Measurements from ENCODE around the gene MYO9A.
"Not testable (repeated sequence)": the region's sequence is repeated elsewhere in the genome, so short reads cannot be mapped to it uniquely, and the experiment has no call there.

The MYO9A gene

GRCh38 chr15:72136170-72137051, 18.5 kb upstream of the MYO9A start:
- no peak for DNase-seq (ENCODE audit: low read depth in 3 of 3)

GRCh38 chr15:72135719-72136118, 17.8 kb upstream of the MYO9A start:
- DNase-seq (ENCODE audit: low read depth in 3 of 3) = no peak

GRCh38 chr15:72133211-72133610, 15.3 kb upstream of the MYO9A start:
- DNase-seq (ENCODE audit: low read depth in 3 of 3) = no peak

GRCh38 chr15:72131922-72132321, 14.0 kb upstream of the MYO9A start:
- no peak for DNase-seq (ENCODE audit: low read depth in 3 of 3)

- no peak for DNase-seq (ENCODE audit: low read depth in 3 of 3)
These were observed 12.3 kb upstream of the MYO9A start for GRCh38 chr15:72130272-72130671.

- DNase-seq (ENCODE audit: low read depth in 3 of 3) = no peak
These were observed 10.4 kb upstream of the MYO9A start for GRCh38 chr15:72128359-72128758.

- no peak for DNase-seq (ENCODE audit: low read depth in 3 of 3)
These were observed 9.9 kb upstream of the MYO9A start for GRCh38 chr15:72127724-72128322.

GRCh38 chr15:72124218-72124617, 6.3 kb upstream of the MYO9A start:
- DNase-seq (ENCODE audit: low read depth in 3 of 3) = no peak

GRCh38 chr15:72117486-72118016, 399 bp downstream of the MYO9A start:
- peak; percentile 48 to 68 (median 60) for DNase-seq (ENCODE audit: low read depth in 3 of 3)

- DNase-seq (ENCODE audit: low read depth in 3 of 3) = peak in 1 of 3 donors; percentile 7
These were observed 1.0 kb downstream of the MYO9A start for GRCh38 chr15:72116731-72117485.

- DNase-seq (ENCODE audit: low read depth in 3 of 3) = no peak
These were observed 4.5 kb downstream of the MYO9A start for GRCh38 chr15:72113347-72114031.

- DNase-seq (ENCODE audit: low read depth in 3 of 3) = no peak
These were observed 5.1 kb downstream of the MYO9A start for GRCh38 chr15:72112805-72113204.

GRCh38 chr15:72112116-72112515, 5.8 kb downstream of the MYO9A start:
- DNase-seq (ENCODE audit: low read depth in 3 of 3) = no peak

GRCh38 chr15:72110355-72110754, 7.6 kb downstream of the MYO9A start:
- no peak for DNase-seq (ENCODE audit: low read depth in 3 of 3)

- no peak for DNase-seq (ENCODE audit: low read depth in 3 of 3)
These were observed 11.9 kb downstream of the MYO9A start for GRCh38 chr15:72106068-72106467.

GRCh38 chr15:72105111-72105510, 12.8 kb downstream of the MYO9A start:
- DNase-seq (ENCODE audit: low read depth in 3 of 3) = no peak

- DNase-seq (ENCODE audit: low read depth in 3 of 3) = not testable (repeated sequence)
These were observed 17.4 kb downstream of the MYO9A start for GRCh38 chr15:72100551-72100950.

GRCh38 chr15:72099155-72099554, 18.8 kb downstream of the MYO9A start:
- DNase-seq (ENCODE audit: low read depth in 3 of 3) = no peak

GRCh38 chr15:72098040-72098439, 19.9 kb downstream of the MYO9A start:
- DNase-seq (ENCODE audit: low read depth in 3 of 3) = no peak

GRCh38 chr15:72096796-72097195, 21.2 kb downstream of the MYO9A start:
- no peak for DNase-seq (ENCODE audit: low read depth in 3 of 3)

GRCh38 chr15:72092691-72093090, 25.3 kb downstream of the MYO9A start:
- DNase-seq (ENCODE audit: low read depth in 3 of 3) = no peak

GRCh38 chr15:72092006-72092405, 25.9 kb downstream of the MYO9A start:
- no peak for DNase-seq (ENCODE audit: low read depth in 3 of 3)

All from stimulated activated CD4-positive, alpha-beta T cell treated with anti-CD3 and anti-CD28 coated beads, TNF-alpha, amount 100 ng/mL, for 48 hours (primary cell).